SK-N-SH (cell line): ENCODE data around the gene DOCK4. TPM values are rescaled to one million over a fixed set of nuclear protein-coding genes. Genes with fewer than 3 reads are reported as not detected.

Experiments
- CTCF ChIA-PET: fragments of 300-600, 350-600 bp; formaldehyde crosslinking; extraction: SDS; loops from one replicate; lab custom pipeline; 2021; lab: Yijun Ruan, JAX
- POLR2A ChIA-PET: fragments of 350-600 bp; sonication (Branson Sonifier 250); formaldehyde crosslinking; extraction: SDS; loops from one replicate; lab custom pipeline; 2020; ENCODE audit warnings: antibody characterized with exemption, inconsistent platforms; lab: Yijun Ruan, JAX
- DNase-seq: peaks from one replicate; pipeline ENCODE4 v3.0.0; 2012
- H2AFZ ChIP-seq: fragments of 200-600 bp; sonication (generic); 2 replicates; pipeline ENCODE4 v1.8.1; 2016; ENCODE audit warnings: antibody characterized with exemption, mild to moderate bottlenecking, low read depth
- H3F3A ChIP-seq: fragments of 200-600 bp; sonication (generic); replicated peaks from 2 replicates; pipeline ENCODE3; 2016; ENCODE audit warnings: antibody characterized with exemption, mild to moderate bottlenecking; ENCODE audit not compliant: insufficient read depth
- H3K27ac ChIP-seq, 2 experiments: fragments of 200-500 bp in 1 of 2; fragments of 200-600 bp in 1 of 2; sonication (Bioruptor generic) in 1 of 2; sonication (generic), shearing (Covaris generic) in 1 of 2; 2 replicates each; pipeline versions ENCODE4 v1.5.1 to v1.6.1; 2014 to 2016; ENCODE audit warnings: low read depth in 2 of 2, inconsistent platforms in 1 of 2, low read length in 1 of 2, mild to moderate bottlenecking in 1 of 2, mixed read lengths in 1 of 2
- H3K27me3 ChIP-seq: fragments of 200-600 bp; sonication (generic), shearing (Covaris generic); 2 replicates; pipeline ENCODE4 v1.6.1; 2016; ENCODE audit warnings: mixed run types; ENCODE audit not compliant: insufficient read depth
- H3K36me3 ChIP-seq, 2 experiments: fragments of 200-500 bp in 1 of 2; fragments of 200-600 bp in 1 of 2; sonication (Bioruptor generic) in 1 of 2; sonication (generic) in 1 of 2; replicated peaks in 1 of 2; 2 replicates each; pipeline versions ENCODE3 to v1.5.1; 2014 to 2016; ENCODE audit warnings: low read length in 1 of 2, mild to moderate bottlenecking in 1 of 2; ENCODE audit not compliant: insufficient read depth in 2 of 2, control insufficient read depth in 1 of 2
- H3K4me1 ChIP-seq, 2 experiments: fragments of 200-500 bp in 1 of 2; fragments of 200-600 bp in 1 of 2; sonication (Bioruptor generic) in 1 of 2; sonication (generic), shearing (Covaris generic) in 1 of 2; 2 replicates each; pipeline versions ENCODE4 v1.5.1 to v1.6.1; 2014 to 2016; ENCODE audit warnings: low read depth in 1 of 2, low read length in 1 of 2, mixed run types in 1 of 2; ENCODE audit not compliant: insufficient read depth in 2 of 2, control insufficient read depth in 1 of 2
- H3K4me2 ChIP-seq: fragments of 200-600 bp; sonication (generic), shearing (Covaris generic); 2 replicates; pipeline ENCODE4 v1.6.1; 2017; ENCODE audit warnings: mixed run types
- H3K4me3 ChIP-seq, 2 experiments: fragments of 200-500 bp in 1 of 2; fragments of 200-600 bp in 1 of 2; sonication (Bioruptor generic) in 1 of 2; sonication (generic), shearing (Covaris generic) in 1 of 2; 2 replicates each; pipeline versions ENCODE4 v1.5.1 to v1.8.1; 2014 to 2016; ENCODE audit warnings: low read depth in 2 of 2, inconsistent platforms in 1 of 2, low read length in 1 of 2, mild to moderate bottlenecking in 1 of 2, mixed read lengths in 1 of 2, moderate library complexity in 1 of 2
- H3K79me2 ChIP-seq: fragments of 200-600 bp; sonication (generic); 2 replicates; pipeline ENCODE4 v1.8.1; 2017; ENCODE audit warnings: mild to moderate bottlenecking; ENCODE audit not compliant: insufficient read depth
- H3K9ac ChIP-seq: fragments of 200-600 bp; sonication (generic); 2 replicates; pipeline ENCODE4 v1.6.1; 2017; ENCODE audit warnings: mixed run types
- H3K9me2 ChIP-seq: fragments of 200-600 bp; sonication (generic); 2 replicates; pipeline ENCODE4 v1.6.1; 2017; ENCODE audit warnings: mixed run types
- H3K9me3 ChIP-seq: fragments of 200-600 bp; sonication (generic); 2 replicates; pipeline ENCODE4 v1.6.1; 2017; ENCODE audit warnings: mixed run types, mild to moderate bottlenecking, moderate library complexity
- H4K20me1 ChIP-seq: fragments of 200-600 bp; sonication (generic); 2 replicates; pipeline ENCODE4 v1.6.1; 2017; ENCODE audit warnings: mild to moderate bottlenecking, mixed run types; ENCODE audit not compliant: insufficient read depth
- EZH2phosphoT487 ChIP-seq: fragments of 200-600 bp; sonication (generic); IDR thresholded peaks from 2 replicates; pipeline ENCODE4 v1.6.1; 2017; ENCODE audit warnings: low read depth, mixed run types, mild to moderate bottlenecking, antibody characterized with exemption, moderate library complexity, borderline replicate concordance
- FOSL2 ChIP-seq: IDR thresholded peaks from 2 replicates; pipeline ENCODE4 v1.4.0; 2012; ENCODE audit warnings: low read depth, mild to moderate bottlenecking, moderate library complexity, borderline replicate concordance
- JUND ChIP-seq: IDR thresholded peaks from 2 replicates; pipeline ENCODE4 v1.4.0; 2012
- RFX5 ChIP-seq: IDR thresholded peaks from 2 replicates; pipeline ENCODE4 v1.6.1; 2012; ENCODE audit warnings: mild to moderate bottlenecking, improper control_type of control experiment, low read length
- SMC3 ChIP-seq: IDR thresholded peaks from 2 replicates; pipeline ENCODE4 v1.6.1; 2012; ENCODE audit warnings: low read depth, low read length, improper control_type of control experiment
- TAF1 ChIP-seq: IDR thresholded peaks from 2 replicates; pipeline ENCODE4 v1.6.1; 2012; ENCODE audit warnings: low read depth, mild to moderate bottlenecking, low read length, moderate library complexity, borderline replicate concordance
- USF1 ChIP-seq: IDR thresholded peaks from 2 replicates; pipeline ENCODE4 v1.4.0; 2012; ENCODE audit warnings: low read depth, borderline replicate concordance
- WGBS: methylation state at CpG from one replicate; pipeline ENCODE4 v1.1.6; 2017; ENCODE audit warnings: low lambda C conversion rate; 5-methylcytosine and 5-hydroxymethylcytosine counted together
- polyA plus RNA-seq, 3 experiments: library from polyadenylated mRNA; depleted of rRNA; stranded (reverse); fragments of >200 nt; gene quantifications; 2 replicates each; pipeline ENCODE4 v1.2.3, GENCODE V29; 2012

DOCK4 gene
- polyA plus RNA-seq, 1 of the 3 experiments (the other 2 are of a cell fraction), result 8.5 TPM

GRCh38 chr7:112192236-112193154 is 13.7 kb downstream of the DOCK4 start (continued):
- TF ChIP-seq EZH2phosphoT487 (no peak), TAF1 (no peak)

DNA sequence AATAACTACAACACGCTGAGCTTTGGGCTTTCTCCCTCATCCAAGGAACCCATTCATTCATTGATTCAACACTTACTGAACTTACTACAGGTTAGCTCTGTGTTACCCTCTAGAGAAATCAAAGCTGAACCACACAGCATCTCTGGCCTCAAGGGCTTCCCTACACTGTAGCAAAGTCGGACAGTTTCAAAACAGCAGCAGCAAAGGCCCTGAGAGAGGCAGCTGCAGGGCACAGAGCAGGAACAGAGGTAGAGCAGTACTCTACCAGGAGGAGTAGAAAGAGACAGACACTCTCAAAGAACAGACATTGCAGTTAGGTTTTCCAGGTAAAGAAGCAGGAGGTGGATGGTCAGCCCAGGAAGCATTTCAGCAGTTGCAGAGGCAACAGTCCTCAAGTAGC is 16.1 kb downstream of the DOCK4 start:
- 93% methylated on average over 2 of the region's 2 CpGs for WGBS
- Histone ChIP-seq H3K9me2 (no peaks in the 10 kb centered on the region), H3K4me2 (no peak overlapping the region), H3K4me3 (no peak overlapping the region), H3K9me3 (no peaks in the 10 kb centered on the region), H3K27ac (no peak overlapping the region), H2AFZ (no peak overlapping the region), H3K9ac (no peak overlapping the region), H3K27me3 (no peaks in the 10 kb centered on the region), H3K79me2 (no peaks in the 10 kb centered on the region), H4K20me1 (peaks cover 3% of the 10 kb centered on the region; the same call in 1 of the 2 replicates), H3F3A (peaks cover 11% of the 10 kb centered on the region), H3K36me3 (no peaks in the 10 kb centered on the region), H3K4me1 (peaks cover 0 to 16% of the 10 kb centered on the region in 2 experiments; a peak in 3 of 4 replicates)
- TF ChIP-seq FOSL2 (no peak), RFX5 (no peak), JUND (no peak)
- DNase-seq, result no peak
- POLR2A ChIA-PET, result no interaction called here
- CTCF ChIA-PET, result interaction anchor here (0.8 to 1.2 kb wide), 2 partner anchors 11 to 290 kb away, joined by 3 read pairs; no protein-coding TSS in a partner anchor

DNA sequence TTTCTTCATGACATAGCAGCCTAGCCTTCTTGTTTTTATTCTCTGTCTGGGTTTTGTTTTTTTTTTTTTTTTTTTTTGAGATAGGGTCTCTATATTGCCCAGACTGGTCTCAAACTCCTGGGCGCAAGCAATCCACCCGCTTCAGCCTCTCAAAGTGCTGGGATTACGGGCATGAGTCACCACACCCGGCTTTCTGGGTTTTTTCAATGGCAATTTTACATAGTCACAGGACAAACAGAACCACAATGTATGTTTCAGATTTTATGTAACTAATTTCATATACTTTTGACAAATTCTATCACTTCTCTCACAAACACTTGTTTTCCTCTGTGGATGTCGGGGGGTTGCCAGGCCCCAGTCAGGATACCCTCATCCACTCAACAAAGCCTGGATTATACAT is 16.5 kb downstream of the DOCK4 start:
- Histone ChIP-seq H3K4me3 (no peak overlapping the region), H3K36me3 (no peaks in the 10 kb centered on the region), H3K79me2 (no peaks in the 10 kb centered on the region), H3K9me2 (no peaks in the 10 kb centered on the region), H2AFZ (no peak overlapping the region)
- DNase-seq, result no peak
- TF ChIP-seq USF1 (no peak), SMC3 (no peak)
- TF ChIP-seq, all 33 proteins: peak for 0
- Histone ChIP-seq H3K27ac (no peak overlapping the region), H3K4me2 (no peak overlapping the region), H3K4me1 (peaks cover 0 to 19% of the 10 kb centered on the region in 2 experiments; a peak in 3 of 4 replicates), H3F3A (peaks cover 11% of the 10 kb centered on the region), H4K20me1 (peaks cover 3% of the 10 kb centered on the region; the same call in 1 of the 2 replicates), H3K27me3 (no peaks in the 10 kb centered on the region), H3K9me3 (no peaks in the 10 kb centered on the region), H3K9ac (no peak overlapping the region)
- CTCF ChIA-PET, result interaction anchor here (0.8 kb wide), 1 partner anchor 11 kb away, joined by 3 read pairs; no protein-coding TSS in a partner anchor
- POLR2A ChIA-PET, result no interaction called here
- WGBS, result 92% methylated on average over 5 of the region's 5 CpGs
